A673 (cell line): Measurements from ENCODE around the gene UBE2E2. TPM values are rescaled to one million over a fixed set of nuclear protein-coding genes. Genes with fewer than 3 reads are reported as not detected.

Experiments
- BruUV-seq: library from RNA; stranded (reverse); fragments of 400-500 nt; replicated peaks from 2 replicates; lab custom pipeline; 2021; lab: Mats Ljungman, UMichigan
- CTCF ChIA-PET: fragments of 300-600 bp; sonication (Branson Sonifier 250); formaldehyde crosslinking; loops from one replicate; lab custom pipeline; 2022; ENCODE audit warnings: antibody characterized with exemption; lab: Charles Lee
- POLR2A ChIA-PET: fragments of 300-600 bp; sonication (Branson Sonifier 250); formaldehyde crosslinking; loops from one replicate; lab custom pipeline; 2022; ENCODE audit warnings: antibody characterized with exemption; ENCODE audit not compliant: low non-redundant PET; lab: Charles Lee
- DNase-seq: peaks from one replicate; pipeline ENCODE4 v3.0.0-alpha.2; 2015; ENCODE audit warnings: low spot score
- H3K27ac ChIP-seq: fragments of 200-600 bp; sonication (generic); 2 replicates; pipeline ENCODE4 v1.5.1; 2016; ENCODE audit warnings: mixed run types, low read depth, mild to moderate bottlenecking, mixed read lengths, antibody characterized with exemption, low read length; ENCODE audit not compliant: poor library complexity, severe bottlenecking
- H3K27me3 ChIP-seq: fragments of 200-600 bp; sonication (generic); replicated peaks from 2 replicates; pipeline ENCODE4 v1.6.1; 2017; ENCODE audit warnings: mixed run types, low read depth, mild to moderate bottlenecking, mixed read lengths, antibody characterized with exemption, low read length; ENCODE audit not compliant: insufficient read depth, poor library complexity
- H3K36me3 ChIP-seq: fragments of 200-600 bp; sonication (generic); 2 replicates; pipeline ENCODE4 v1.6.1; 2016; ENCODE audit warnings: mixed run types, mild to moderate bottlenecking, mixed read lengths, antibody characterized with exemption, low read length; ENCODE audit not compliant: insufficient read depth, poor library complexity, severe bottlenecking
- H3K4me1 ChIP-seq: fragments of 200-600 bp; sonication (generic); 2 replicates; pipeline ENCODE4 v1.6.1; 2017; ENCODE audit warnings: mixed run types, mild to moderate bottlenecking, mixed read lengths, antibody characterized with exemption, low read length; ENCODE audit not compliant: insufficient read depth, poor library complexity, severe bottlenecking
- H3K4me3 ChIP-seq: fragments of 200-600 bp; sonication (generic); 2 replicates; pipeline ENCODE4 v1.5.1; 2016; ENCODE audit warnings: low read depth, mixed run types, mild to moderate bottlenecking, mixed read lengths, low read length; ENCODE audit not compliant: poor library complexity, severe bottlenecking
- H3K9me3 ChIP-seq: fragments of 200-600 bp; sonication (generic); 2 replicates; pipeline ENCODE4 v1.6.1; 2016; ENCODE audit warnings: mixed run types, low read depth, mild to moderate bottlenecking, mixed read lengths, antibody characterized with exemption, low read length; ENCODE audit not compliant: poor library complexity, severe bottlenecking
- CTCF ChIP-seq: fragments of 300-800, 200-600 bp; sonication (generic); conservative IDR thresholded peaks from 2 replicates; pipeline ENCODE4 v1.5.1; 2017; ENCODE audit warnings: low read depth, mild to moderate bottlenecking, antibody characterized with exemption, low read length, moderate library complexity, mixed read lengths
- EZH2 ChIP-seq: fragments of 200-600 bp; sonication (generic); IDR thresholded peaks from 2 replicates; pipeline ENCODE4 v1.6.1; 2017; ENCODE audit warnings: borderline replicate concordance, low read depth, mild to moderate bottlenecking, mixed read lengths, antibody characterized with exemption, low read length; ENCODE audit not compliant: poor library complexity, severe bottlenecking
- intact Hi-C: fragments of 100-400 bp; cut with micrococcal nuclease; formaldehyde crosslinking; loops from one replicate; pipeline ENCODE4 v1.10.0; 2022; ENCODE audit not compliant: unreplicated experiment
- total RNA-seq: library from RNA; stranded (reverse); gene quantifications from 2 replicates; pipeline ENCODE4 v1.2.3, GENCODE V29; 2021

Gene UBE2E2
- total RNA-seq, 1 experiment from 2014 or later: 2.0 TPM

GRCh38 chr3:23537101-23537551, 334.0 kb downstream of the UBE2E2 start:
- no peak overlapping the region for H3K4me3 ChIP-seq
- DNase-seq: no peak
- BruUV-seq: no TSS peak
- intact Hi-C loops: no loop called here
- POLR2A ChIA-PET: no interaction called here
- no peaks in the 10 kb centered on the region for H3K4me1 ChIP-seq
- H3K9me3 ChIP-seq: no peaks in the 10 kb centered on the region
- H3K27ac ChIP-seq: no peak overlapping the region
- TF ChIP-seq EZH2 (no peak), CTCF (no peak)
- CTCF ChIA-PET: no interaction called here
- H3K36me3 ChIP-seq: no peaks in the 10 kb centered on the region
- peaks cover 3% of the 10 kb centered on the region for H3K27me3 ChIP-seq

GRCh38 chr3:23539185-23539584, 336.1 kb downstream of the UBE2E2 start:
- no peaks in the 10 kb centered on the region for H3K9me3 ChIP-seq
- TF ChIP-seq CTCF (no peak), EZH2 (no peak)
- CTCF ChIA-PET: no interaction called here
- no peak for DNase-seq
- intact Hi-C loops: no loop called here
- no peaks in the 10 kb centered on the region for H3K36me3 ChIP-seq
- no peaks in the 10 kb centered on the region for H3K4me1 ChIP-seq
- H3K4me3 ChIP-seq: no peak overlapping the region
- H3K27ac ChIP-seq: no peak overlapping the region
- BruUV-seq: no TSS peak
- peaks cover 3% of the 10 kb centered on the region for H3K27me3 ChIP-seq
- POLR2A ChIA-PET: no interaction called here

DNA sequence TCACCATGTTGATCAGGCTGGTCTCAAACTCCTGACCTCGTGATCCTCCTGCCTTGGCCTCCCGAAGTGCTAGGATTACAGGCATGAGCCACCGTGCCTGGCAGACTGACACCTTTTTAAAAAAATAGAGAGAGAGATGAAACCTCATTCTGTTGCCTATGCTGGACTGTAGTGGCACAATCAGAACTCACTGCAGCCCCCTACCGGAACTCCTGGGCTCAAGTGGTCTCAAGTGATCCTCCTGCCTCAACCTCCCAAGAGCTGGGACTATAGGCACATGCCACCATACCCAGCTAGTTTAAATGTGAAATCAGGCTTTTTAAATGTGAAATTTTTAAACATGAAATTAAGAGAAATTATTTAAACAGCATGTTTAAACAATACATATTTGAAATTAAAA, 337.5 kb downstream of the UBE2E2 start:
- Histone ChIP-seq H3K36me3 (no peaks in the 10 kb centered on the region), H3K4me3 (no peak overlapping the region), H3K4me1 (no peaks in the 10 kb centered on the region), H3K27ac (no peak overlapping the region), H3K9me3 (no peaks in the 10 kb centered on the region), H3K27me3 (peaks cover 3% of the 10 kb centered on the region)
- intact Hi-C loops: no loop called here
- ChIA-PET POLR2A (no interaction called here), CTCF (no interaction called here)
- peak; percentile 3 for DNase-seq
- TF ChIP-seq CTCF (peak; percentile 25; the same call in 1 of the 2 replicates), EZH2 (no peak)
- BruUV-seq: no TSS peak
